T-helper 22 cell (primary cell): ENCODE data around the gene GBA3.

Experiments used
- DNase-seq: peaks from one replicate; pipeline ENCODE4 v3.0.0-alpha.2; 2020; ENCODE audit warnings: low read depth

Gene GBA3

GRCh38 chr4:22695917-22696316 is 3.2 kb downstream of the GBA3 start:
- no peak for DNase-seq

- DNase-seq, result no peak
Observed at GRCh38 chr4:22703912-22704311, 11.2 kb downstream of the GBA3 start.

- no peak for DNase-seq
Observed at GRCh38 chr4:22707390-22707789, 14.7 kb downstream of the GBA3 start.

- no peak for DNase-seq
Observed at GRCh38 chr4:22708961-22709360, 16.2 kb downstream of the GBA3 start.

- no peak for DNase-seq
Observed at GRCh38 chr4:22712105-22712504, 19.4 kb downstream of the GBA3 start.

- DNase-seq, result no peak
Observed at GRCh38 chr4:22712529-22712928, 19.8 kb downstream of the GBA3 start.

- no peak for DNase-seq
Observed at GRCh38 chr4:22713841-22714240, 21.1 kb downstream of the GBA3 start.

GRCh38 chr4:22719218-22719617 is 26.5 kb downstream of the GBA3 start:
- no peak for DNase-seq

- no peak for DNase-seq
Observed at GRCh38 chr4:22720091-22720490, 27.4 kb downstream of the GBA3 start.

- DNase-seq, result no peak
Observed at GRCh38 chr4:22721204-22721603, 28.5 kb downstream of the GBA3 start.

- no peak for DNase-seq
Observed at GRCh38 chr4:22730021-22730420, 37.3 kb downstream of the GBA3 start.

- DNase-seq, result no peak
Observed at GRCh38 chr4:22733816-22734215, 41.1 kb downstream of the GBA3 start.

GRCh38 chr4:22736912-22737311 is 44.2 kb downstream of the GBA3 start:
- DNase-seq, result no peak

- no peak for DNase-seq
Observed at GRCh38 chr4:22739968-22740367, 47.2 kb downstream of the GBA3 start.

- DNase-seq, result no peak
Observed at GRCh38 chr4:22741744-22742143, 49.0 kb downstream of the GBA3 start.

GRCh38 chr4:22743290-22743689 is 50.6 kb downstream of the GBA3 start:
- no peak for DNase-seq

GRCh38 chr4:22744478-22745062 is 51.8 kb downstream of the GBA3 start:
- DNase-seq, result no peak

GRCh38 chr4:22745234-22745633 is 52.5 kb downstream of the GBA3 start:
- no peak for DNase-seq

- DNase-seq, result no peak
Observed at GRCh38 chr4:22754116-22754515, 61.4 kb downstream of the GBA3 start.

- no peak for DNase-seq
Observed at GRCh38 chr4:22762548-22762947, 69.8 kb downstream of the GBA3 start.

- no peak for DNase-seq
Observed at GRCh38 chr4:22764183-22764582, 71.4 kb downstream of the GBA3 start.

- no peak for DNase-seq
Observed at GRCh38 chr4:22766068-22766467, 73.3 kb downstream of the GBA3 start.

- no peak for DNase-seq
Observed at GRCh38 chr4:22778547-22779163, 85.9 kb downstream of the GBA3 start.

GRCh38 chr4:22780317-22780716 is 87.6 kb downstream of the GBA3 start:
- DNase-seq, result no peak
